H1 (cell line): ENCODE measurements around the gene TGM5. TPM values are rescaled to one million over a fixed set of nuclear protein-coding genes. Genes with fewer than 3 reads are reported as not detected.

Experiments used
- CTCF ChIA-PET: fragments of 300-600 bp; sonication (Branson Sonifier 250); formaldehyde crosslinking; loops from one replicate; lab custom pipeline; 2021; ENCODE audit not compliant: partially characterized antibody; lab: Charles Lee
- POLR2A ChIA-PET: fragments of 300-600 bp; sonication (Branson Sonifier 250); formaldehyde crosslinking; loops from one replicate; lab custom pipeline; 2021; ENCODE audit warnings: inconsistent platforms; ENCODE audit not compliant: partially characterized antibody; lab: Charles Lee
- DNase-seq, 2 experiments: peaks; one replicate each; pipeline versions ENCODE4 v3.0.0 to v3.0.0-alpha.2; 2010 to 2022; ENCODE audit warnings: low spot score in 2 of 2, low read depth in 1 of 2, mixed read lengths in 1 of 2
- FAIRE-seq: peaks from 2 replicates; lab custom pipeline; 2011; peaks lifted over from hg19 to GRCh38; lab: Jason Lieb, UNC
- H2AFZ ChIP-seq: 2 replicates; pipeline ENCODE4 v1.8.1; 2012; ENCODE audit warnings: low read length, inconsistent platforms
- H2AK5ac ChIP-seq: 2 replicates; pipeline ENCODE4 v1.6.1; 2013; ENCODE audit warnings: low read depth, low read length
- H2BK120ac ChIP-seq: replicated peaks from 2 replicates; pipeline ENCODE3; 2013; ENCODE audit warnings: low read depth, low read length, inconsistent platforms
- H2BK12ac ChIP-seq: 2 replicates; pipeline ENCODE4 v1.6.1; 2013; ENCODE audit warnings: low read depth, low read length
- H2BK15ac ChIP-seq: 2 replicates; pipeline ENCODE4 v1.6.1; 2013; ENCODE audit warnings: low read length
- H2BK20ac ChIP-seq: 2 replicates; pipeline ENCODE4 v1.6.1; 2013; ENCODE audit warnings: low read length
- H2BK5ac ChIP-seq: 2 replicates; pipeline ENCODE4 v1.6.1; 2013; ENCODE audit warnings: low read depth, low read length
- H3K14ac ChIP-seq: 2 replicates; pipeline ENCODE4 v1.6.1; 2013; ENCODE audit warnings: inconsistent platforms; ENCODE audit not compliant: insufficient read length
- H3K18ac ChIP-seq: 2 replicates; pipeline ENCODE4 v1.6.1; 2013; ENCODE audit warnings: low read length; ENCODE audit errors: extremely low read depth
- H3K23ac ChIP-seq: 2 replicates; pipeline ENCODE4 v1.6.1; 2013; ENCODE audit warnings: inconsistent platforms; ENCODE audit not compliant: insufficient read length
- H3K23me2 ChIP-seq: 2 replicates; pipeline ENCODE4 v1.6.1; 2013; ENCODE audit warnings: low read depth, low read length
- H3K27ac ChIP-seq: 2 replicates; pipeline ENCODE4 v1.6.1; 2011; ENCODE audit warnings: low read depth, low read length, inconsistent platforms
- H3K27me3 ChIP-seq, 4 experiments: replicated peaks in 1 of 4; 1 replicate in 1 of 4; 2 replicates in 3 of 4; pipeline versions ENCODE4 v1.6.1 to v1.8.1; 2011 to 2013; ENCODE audit warnings: low read length in 3 of 4, mild to moderate bottlenecking in 3 of 4, inconsistent platforms in 2 of 4, mixed read lengths in 2 of 4, moderate library complexity in 1 of 4; ENCODE audit not compliant: control insufficient read depth in 3 of 4, insufficient read depth in 3 of 4; ENCODE audit errors: extremely low read depth in 1 of 4
- H3K36me3 ChIP-seq, 4 experiments: 2 replicates each; pipeline versions ENCODE4 v1.6.1 to v1.8.1; 2011 to 2013; ENCODE audit warnings: mild to moderate bottlenecking in 4 of 4, low read length in 3 of 4, moderate library complexity in 2 of 4, control low read depth in 1 of 4, inconsistent platforms in 1 of 4; ENCODE audit not compliant: insufficient read depth in 4 of 4, control insufficient read depth in 2 of 4
- H3K4ac ChIP-seq: replicated peaks from 2 replicates; pipeline ENCODE3; 2013; ENCODE audit warnings: low read length, low read depth, mixed read lengths, inconsistent platforms; ENCODE audit not compliant: insufficient read length
- H3K4me1 ChIP-seq, 4 experiments: replicated peaks in 1 of 4; 1 replicate in 1 of 4; 2 replicates in 3 of 4; pipeline versions ENCODE4 v1.6.1 to v1.8.1; 2011 to 2013; ENCODE audit warnings: low read length in 3 of 4, inconsistent platforms in 2 of 4, mixed read lengths in 1 of 4; ENCODE audit not compliant: insufficient read depth in 4 of 4, control insufficient read depth in 3 of 4
- H3K4me2 ChIP-seq, 2 experiments: 2 replicates each; pipeline versions ENCODE4 v1.6.1 to v1.8.1; 2011 to 2013; ENCODE audit warnings: low read depth in 2 of 2, low read length in 2 of 2, control low read depth in 1 of 2, inconsistent platforms in 1 of 2, mild to moderate bottlenecking in 1 of 2; ENCODE audit not compliant: insufficient read depth in 1 of 2
- H3K4me3 ChIP-seq, 4 experiments: fragments of 200-600, 300-600 bp in 1 of 4; sonication (generic), shearing (Covaris generic), sonication (Bioruptor Twin) in 1 of 4; 2 replicates each; pipeline versions ENCODE4 v1.5.1 to v1.8.1; 2011 to 2016; ENCODE audit warnings: low read length in 4 of 4, low read depth in 3 of 4, control low read depth in 2 of 4, inconsistent platforms in 2 of 4, mild to moderate bottlenecking in 2 of 4, mixed read lengths in 1 of 4, moderate library complexity in 1 of 4; ENCODE audit not compliant: insufficient read depth in 2 of 4; ENCODE audit errors: extremely low read depth in 1 of 4
- H3K56ac ChIP-seq: replicated peaks from 2 replicates; pipeline ENCODE3; 2013; ENCODE audit warnings: low read depth, mild to moderate bottlenecking, mixed read lengths, low read length, inconsistent platforms; ENCODE audit not compliant: insufficient read length
- H3K79me1 ChIP-seq: 2 replicates; pipeline ENCODE4 v1.6.1; 2013; ENCODE audit warnings: low read depth, low read length, control low read depth
- H3K79me2 ChIP-seq, 2 experiments: 2 replicates each; pipeline versions ENCODE4 v1.6.1 to v1.8.1; 2012 to 2013; ENCODE audit warnings: low read length in 2 of 2, mild to moderate bottlenecking in 2 of 2, inconsistent platforms in 1 of 2; ENCODE audit not compliant: insufficient read depth in 2 of 2, control insufficient read depth in 1 of 2
- H3K9ac ChIP-seq, 4 experiments: replicated peaks in 1 of 4; 1 replicate in 1 of 4; 2 replicates in 3 of 4; pipeline versions ENCODE4 v1.6.1 to v1.8.1; 2011 to 2013; ENCODE audit warnings: low read depth in 3 of 4, low read length in 3 of 4, control low read depth in 2 of 4, mild to moderate bottlenecking in 2 of 4, moderate library complexity in 2 of 4, inconsistent platforms in 1 of 4; ENCODE audit errors: extremely low read depth in 1 of 4
- H3K9me3 ChIP-seq, 2 experiments: 2 replicates each; pipeline versions ENCODE4 v1.6.1 to v1.8.1; 2012 to 2013; ENCODE audit warnings: mild to moderate bottlenecking in 2 of 2, moderate library complexity in 2 of 2, control low read depth in 1 of 2, inconsistent platforms in 1 of 2, low read depth in 1 of 2, low read length in 1 of 2, mixed read lengths in 1 of 2; ENCODE audit not compliant: insufficient read depth in 2 of 2
- H4K20me1 ChIP-seq, 2 experiments: replicated peaks in 1 of 2; 2 replicates each; pipeline versions ENCODE3 to v1.8.1; 2011 to 2013; ENCODE audit warnings: inconsistent platforms in 2 of 2, low read length in 2 of 2, mild to moderate bottlenecking in 1 of 2; ENCODE audit not compliant: insufficient read depth in 2 of 2, control insufficient read depth in 1 of 2
- H4K5ac ChIP-seq: 2 replicates; pipeline ENCODE4 v1.6.1; 2013; ENCODE audit warnings: low read length, low read depth, mixed read lengths, inconsistent platforms; ENCODE audit not compliant: insufficient read length
- H4K8ac ChIP-seq: 2 replicates; pipeline ENCODE4 v1.8.0; 2013; ENCODE audit warnings: mild to moderate bottlenecking, moderate library complexity, low read length, inconsistent platforms; ENCODE audit not compliant: insufficient read depth; ENCODE audit errors: extremely low read depth
- H4K91ac ChIP-seq: replicated peaks from 2 replicates; pipeline ENCODE3; 2013; ENCODE audit warnings: low read length, mixed read lengths, inconsistent platforms; ENCODE audit not compliant: insufficient read length
- ASH2L ChIP-seq: fragments of 200-600, 300-600 bp; sonication (generic); IDR thresholded peaks from one replicate; pipeline ENCODE4 v1.7.1; 2017; ENCODE audit warnings: low read length
- CBX5 ChIP-seq: fragments of 300-800, 300-1000 bp; sonication (generic); IDR thresholded peaks from 2 replicates; pipeline ENCODE4 v1.7.1; 2016; ENCODE audit warnings: antibody characterized with exemption, low read length, low read depth
- CBX8 ChIP-seq: fragments of 300-800, 300-1000 bp; sonication (generic); IDR thresholded peaks from 2 replicates; pipeline ENCODE4 v1.7.1; 2016; ENCODE audit warnings: low read depth, low read length, borderline replicate concordance
- CTCF ChIP-seq, 3 experiments: IDR thresholded peaks; 1 replicate in 2 of 3; 2 replicates in 1 of 3; pipeline versions ENCODE4 v1.5.1 to v1.6.1; 2011; ENCODE audit warnings: low read length in 3 of 3, mild to moderate bottlenecking in 3 of 3, inconsistent platforms in 2 of 3, low read depth in 1 of 3, moderate library complexity in 1 of 3; ENCODE audit not compliant: insufficient read depth in 1 of 3; ENCODE audit errors: control extremely low read depth in 1 of 3
- EP300 ChIP-seq, 2 experiments: IDR thresholded peaks; 1 replicate in 1 of 2; 2 replicates in 1 of 2; pipeline ENCODE4 v1.6.1; 2011 to 2012; ENCODE audit warnings: low read depth in 2 of 2, low read length in 2 of 2, mild to moderate bottlenecking in 2 of 2, borderline replicate concordance in 1 of 2, inconsistent platforms in 1 of 2, moderate library complexity in 1 of 2
- KDM5A ChIP-seq: fragments of 200-600 bp; IDR thresholded peaks from 2 replicates; pipeline ENCODE4 v1.7.1; 2012; ENCODE audit warnings: mild to moderate bottlenecking, low read length, inconsistent platforms, mixed read lengths
- RXRA ChIP-seq: IDR thresholded peaks from 2 replicates; pipeline ENCODE4 v1.6.1; 2011; ENCODE audit warnings: low read depth, mild to moderate bottlenecking, low read length, moderate library complexity; ENCODE audit not compliant: insufficient read depth
- SIX5 ChIP-seq: IDR thresholded peaks from 2 replicates; pipeline ENCODE4 v1.6.1; 2011; ENCODE audit warnings: mild to moderate bottlenecking, low read depth, low read length
- TAF1 ChIP-seq: IDR thresholded peaks from 2 replicates; pipeline ENCODE4 v1.6.1; 2011; ENCODE audit warnings: mild to moderate bottlenecking, low read depth, low read length
- ZNF274 ChIP-seq: IDR thresholded peaks from 2 replicates; pipeline ENCODE4 v1.7.0; 2012; ENCODE audit warnings: low read length, borderline replicate concordance; ENCODE audit errors: extremely low read depth
- WGBS, 2 experiments: shearing (Covaris generic) in 1 of 2; methylation state at CpG; one replicate each; pipeline versions ENCODE4 v1.1.6 to v1.1.7; 2013 to 2015; ENCODE audit warnings: low lambda C conversion rate in 2 of 2, mixed read lengths in 2 of 2, inconsistent platforms in 1 of 2, low coverage in 1 of 2, missing lambda C conversion rate in 1 of 2; ENCODE audit not compliant: insufficient replicate concordance in 2 of 2, insufficient coverage in 1 of 2, insufficient read length in 1 of 2; ENCODE audit errors: extremely low coverage in 1 of 2, missing lambda C conversion rate in 1 of 2; 5-methylcytosine and 5-hydroxymethylcytosine counted together
- polyA plus RNA-seq, 7 experiments: library from polyadenylated mRNA; depleted of rRNA in 3 of 7; stranded (reverse) in 5 of 7; unstranded in 2 of 7; fragments of >200 nt in 5 of 7; fragments of 200-250 nt in 2 of 7; gene quantifications; 1 replicate in 5 of 7; 2 replicates in 1 of 7; 4 replicates in 1 of 7; pipeline versions ENCODE4 v1.2.1 to v1.2.3, GENCODE V29; 2011 to 2013; ENCODE audit warnings: missing spikeins in 2 of 7, mixed read lengths in 2 of 7
- total RNA-seq: library from RNA; stranded (reverse); fragmentation: NEBNext Ultra II Directional; extraction: Animal tissue kit (Norgen Biotek cat#: 25700); gene quantifications from 2 replicates; pipeline ENCODE4 v1.2.1, GENCODE V29; 2021

TGM5 gene
- total and polyA plus RNA-seq, 2 of the 8 experiments (the other 6 are each of a cell fraction or from before 2014, with no cell fraction given) = not detected

- no peaks in the 10 kb centered on the region for H3K9me3 ChIP-seq
- no peak overlapping the region for H2AFZ ChIP-seq
- H3K23me2 ChIP-seq = 0 out of 2 replicates have a peak, but pooled peaks cover 1% of the 10 kb centered on the region
- H2AK5ac ChIP-seq = no peak overlapping the region
- H4K20me1 ChIP-seq = no peaks in the 10 kb centered on the region
- no peak overlapping the region for H4K91ac ChIP-seq
- H3K4ac ChIP-seq = no peak overlapping the region
- H3K4me2 ChIP-seq = no peak overlapping the region
- H2BK120ac ChIP-seq = no peak overlapping the region
- 90% methylated on average over 4 of the region's 4 CpGs; no CpG with 5 or more reads in 1 of the 2 experiments for WGBS, 2 experiments
- H3K36me3 ChIP-seq = no peaks in the 10 kb centered on the region
- H4K5ac ChIP-seq = no peak overlapping the region
- no peak overlapping the region for H3K18ac ChIP-seq
- DNase-seq (no peak), FAIRE-seq (no peak)
- no peak overlapping the region for H2BK15ac ChIP-seq
- H2BK20ac ChIP-seq = no peak overlapping the region
- H3K79me2 ChIP-seq = no peaks in the 10 kb centered on the region
- H3K23ac ChIP-seq = no peak overlapping the region
- POLR2A ChIA-PET = no interaction called here
- no peak overlapping the region for H3K4me3 ChIP-seq
- CTCF ChIA-PET = interaction anchor here (1.4 to 1.8 kb wide), 3 partner anchors 9 to 92 kb away, joined by 4 to 7 read pairs (median 5); partner anchors contain the start of gene CCNDBP1
- H3K4me1 ChIP-seq = no peaks in the 10 kb centered on the region
- no peak overlapping the region for H3K27ac ChIP-seq
- TF ChIP-seq SIX5 = no peak
- no peak for TF ChIP-seq EP300 (IDR thresholded peaks at IDR 0.05; ENCODE audit: borderline replicate concordance in 1 of 2, low read depth in 2 of 2, low read length in 2 of 2)
- TF ChIP-seq KDM5A = no peak
- no peak for TF ChIP-seq ASH2L
- TF ChIP-seq ZNF274 = no peak
- TF ChIP-seq CTCF (IDR thresholded peaks at IDR 0.05; ENCODE audit: control extremely low read depth in 1 of 3, insufficient read depth in 1 of 3, low read depth in 1 of 3, low read length in 3 of 3) = no peak
- no peak for TF ChIP-seq CBX5
- TF ChIP-seq RXRA = no peak
- no peak for TF ChIP-seq CBX8
- no peak for TF ChIP-seq TAF1
- H3K14ac ChIP-seq = no peak overlapping the region
- no peaks in the 10 kb centered on the region for H3K27me3 ChIP-seq
- no peak overlapping the region for H3K9ac ChIP-seq
- no peak overlapping the region for H4K8ac ChIP-seq
- no peak overlapping the region for H2BK12ac ChIP-seq
- no peak overlapping the region for H2BK5ac ChIP-seq
- no peak overlapping the region for H3K56ac ChIP-seq
- H3K79me1 ChIP-seq = no peaks in the 10 kb centered on the region
Measured at GRCh38 chr15:43277901-43278300, 11.2 kb upstream of the TGM5 start.
